Left lung (tissue), 10 donors: Measurements from ENCODE around the gene FCF1. TPM values are rescaled to one million over a fixed set of nuclear protein-coding genes. Genes with fewer than 3 reads are reported as not detected.
A peak's percentile ranks its signal among the peaks of the same experiment; 100 is the strongest.

Experiments used
- ATAC-seq: fragments of 200-7000 bp; cut with Tn5 transposase; one replicate; pipeline ENCODE4 v1.9.1; 2020; ENCODE audit warnings: moderate library complexity
- DNase-seq, 4 donors: peaks; one replicate each; pipeline ENCODE4 v3.0.0-alpha.2; 2013 to 2020
- H3K27ac ChIP-seq, 2 donors: fragments of 200-600 bp; sonication (generic) in 1 of 2; one replicate each; pipeline versions ENCODE4 v1.5.0 to v1.8.0; 2020 to 2021
- H3K27me3 ChIP-seq, 2 donors: fragments of 200-600 bp; sonication (generic) in 1 of 2; one replicate each; pipeline versions ENCODE4 v1.5.0 to v1.8.0; 2020 to 2021
- H3K36me3 ChIP-seq, 2 donors: fragments of 200-600 bp; sonication (generic) in 1 of 2; one replicate each; pipeline versions ENCODE4 v1.5.0 to v1.8.0; 2020 to 2021
- H3K4me1 ChIP-seq, 2 donors: fragments of 200-600 bp; one replicate each; pipeline ENCODE4 v1.8.0; 2021
- H3K4me3 ChIP-seq, 2 donors: fragments of 200-600 bp; sonication (generic) in 1 of 2; one replicate each; pipeline versions ENCODE4 v1.5.0 to v1.8.0; 2020 to 2021; ENCODE audit warnings: mild to moderate bottlenecking in 1 of 2
- H3K9me3 ChIP-seq, 2 donors: fragments of 200-600 bp; sonication (generic) in 1 of 2; one replicate each; pipeline versions ENCODE4 v1.5.0 to v1.8.0; 2020 to 2021
- CTCF ChIP-seq, 2 donors: fragments of 200-600 bp; sonication (generic) in 1 of 2; IDR thresholded peaks; one replicate each; pipeline versions ENCODE4 v1.5.0 to v1.8.0; 2021; ENCODE audit warnings: antibody characterized with exemption in 2 of 2
- intact Hi-C, 2 donors: fragments of 100-400 bp; cut with DNase I; formaldehyde crosslinking; loops; one replicate each; pipeline versions ENCODE4 v1.11.2 to v1.14.2; 2022
- polyA plus RNA-seq, 6 donors: library from polyadenylated mRNA; unstranded; fragments of 120-200 nt; gene quantifications; one replicate each; pipeline ENCODE4 v1.2.1, GENCODE V29; 2013; ENCODE audit not compliant: insufficient read length in 6 of 6
- total RNA-seq, 2 donors: library from RNA; stranded (reverse); fragmentation: NEBNext Ultra II Directional; extraction: Animal tissue kit (Norgen Biotek cat#: 25700); gene quantifications; one replicate each; pipeline ENCODE4 v1.2.1, GENCODE V29; 2021
- donor health status: DM: no; HTN: yes; CAD: no.
- donor health status: DM: no; HTN: no; CAD: no.

FCF1 gene
- total and polyA plus RNA-seq, 8 donors = 48.9 to 75.9 (median 68.4) TPM

- Histone ChIP-seq H3K4me1 (no peaks in the 10 kb centered on the region), H3K27me3 (no peaks in the 10 kb centered on the region), H3K27ac (no peak overlapping the region), H3K36me3 (peaks cover 0 to 100% of the 10 kb centered on the region in 2 donors), H3K4me3 (no peak overlapping the region), H3K9me3 (no peaks in the 10 kb centered on the region)
- intact Hi-C loops = no loop called here
- DNase-seq (no peak), ATAC-seq (no peak)
- no peak for TF ChIP-seq CTCF (IDR thresholded peaks at IDR 0.05)
These were observed 43.7 kb upstream of the FCF1 start for GRCh38 chr14:74669256-74669655.

- intact Hi-C loops = no loop called here
- Histone ChIP-seq H3K4me3 (no peak overlapping the region), H3K27ac (no peak overlapping the region), H3K4me1 (no peaks in the 10 kb centered on the region), H3K36me3 (peaks cover 0 to 100% of the 10 kb centered on the region in 2 donors), H3K9me3 (no peaks in the 10 kb centered on the region), H3K27me3 (no peaks in the 10 kb centered on the region)
- TF ChIP-seq CTCF (IDR thresholded peaks at IDR 0.05) = no peak
- DNase-seq (no peak), ATAC-seq (no peak)
These were observed 43.1 kb upstream of the FCF1 start for GRCh38 chr14:74669846-74670245.

GRCh38 chr14:74670726-74671411, 42.1 kb upstream of the FCF1 start:
- Histone ChIP-seq H3K36me3 (peaks cover 0 to 100% of the 10 kb centered on the region in 2 donors), H3K9me3 (no peaks in the 10 kb centered on the region), H3K27ac (peak overlapping the region in 1 of 2 donors; percentile 16), H3K4me3 (no peak overlapping the region), H3K4me1 (no peaks in the 10 kb centered on the region), H3K27me3 (no peaks in the 10 kb centered on the region)
- no peak for TF ChIP-seq CTCF (IDR thresholded peaks at IDR 0.05)
- intact Hi-C loops = no loop called here
- ATAC-seq (peak; percentile 57), DNase-seq (no peak)

- peak overlapping the region in 1 of 2 donors; percentile 16 for H3K27ac ChIP-seq
- H3K27me3 ChIP-seq = no peaks in the 10 kb centered on the region
- peaks cover 0 to 100% of the 10 kb centered on the region in 2 donors for H3K36me3 ChIP-seq
- no peaks in the 10 kb centered on the region for H3K9me3 ChIP-seq
- intact Hi-C loops = no loop called here
- no peak for TF ChIP-seq CTCF (IDR thresholded peaks at IDR 0.05)
- no peaks in the 10 kb centered on the region for H3K4me1 ChIP-seq
- no peak for DNase-seq
- no peak overlapping the region for H3K4me3 ChIP-seq
- ATAC-seq = peak; percentile 37
These were observed 41.2 kb upstream of the FCF1 start for GRCh38 chr14:74671789-74672188.

- no peaks in the 10 kb centered on the region for H3K9me3 ChIP-seq
- no peaks in the 10 kb centered on the region for H3K27me3 ChIP-seq
- H3K27ac ChIP-seq = no peak overlapping the region
- DNase-seq = no peak
- no peak overlapping the region for H3K4me3 ChIP-seq
- intact Hi-C loops = no loop called here
- ATAC-seq = no peak
- peaks cover 0 to 97% of the 10 kb centered on the region in 2 donors for H3K36me3 ChIP-seq
- no peak for TF ChIP-seq CTCF (IDR thresholded peaks at IDR 0.05)
- H3K4me1 ChIP-seq = no peaks in the 10 kb centered on the region
These were observed 39.2 kb upstream of the FCF1 start for GRCh38 chr14:74673768-74674167.
